Osteoblast (primary cell): Measurements from ENCODE around the gene LRCH3. TPM values are rescaled to one million over a fixed set of nuclear protein-coding genes. Genes with fewer than 3 reads are reported as not detected.
"Not testable (repeated sequence)": the region's sequence is repeated elsewhere in the genome, so short reads cannot be mapped to it uniquely, and the experiment has no call there.

Experiments used
- DNase-seq: peaks from one replicate; pipeline ENCODE4 v3.0.0; 2011; ENCODE audit warnings: low spot score, mixed read lengths; ENCODE audit not compliant: insufficient read length; ENCODE audit errors: missing footprints
- H2AFZ ChIP-seq: 2 replicates; pipeline ENCODE4 v1.6.0; 2011; ENCODE audit warnings: mild to moderate bottlenecking, low read length
- H3K27ac ChIP-seq: 2 replicates; pipeline ENCODE4 v1.5.1; 2011; ENCODE audit warnings: mild to moderate bottlenecking, low read depth, low read length, moderate library complexity
- H3K27me3 ChIP-seq: 2 replicates; pipeline ENCODE4 v1.6.0; 2012; ENCODE audit warnings: mild to moderate bottlenecking, control low read depth, inconsistent platforms, low read length, moderate library complexity; ENCODE audit not compliant: insufficient read depth
- H3K36me3 ChIP-seq: 2 replicates; pipeline ENCODE4 v1.5.1; 2011; ENCODE audit warnings: mild to moderate bottlenecking, low read length, control low read depth, moderate library complexity; ENCODE audit not compliant: insufficient read depth
- H3K4me1 ChIP-seq: 2 replicates; pipeline ENCODE4 v1.5.1; 2011; ENCODE audit warnings: mild to moderate bottlenecking, low read length, control low read depth, moderate library complexity; ENCODE audit not compliant: insufficient read depth
- H3K4me2 ChIP-seq: 2 replicates; pipeline ENCODE4 v1.6.0; 2011; ENCODE audit warnings: mild to moderate bottlenecking, low read length; ENCODE audit not compliant: insufficient read depth
- H3K4me3 ChIP-seq: fragments of 200-600 bp; sonication (generic); 3 replicates; pipeline ENCODE4 v1.5.1; 2012; ENCODE audit warnings: mild to moderate bottlenecking, low read length, inconsistent platforms; ENCODE audit not compliant: insufficient read depth
- H3K79me2 ChIP-seq: 2 replicates; pipeline ENCODE4 v1.6.0; 2012; ENCODE audit warnings: mild to moderate bottlenecking, low read length, control low read depth, inconsistent platforms; ENCODE audit not compliant: insufficient read depth
- H3K9me3 ChIP-seq: 2 replicates; pipeline ENCODE4 v1.5.1; 2011; ENCODE audit warnings: low read depth, low read length, control low read depth
- H4K20me1 ChIP-seq: 2 replicates; pipeline ENCODE4 v1.6.0; 2012; ENCODE audit warnings: mild to moderate bottlenecking, low read length, control low read depth; ENCODE audit not compliant: insufficient read depth
- CTCF ChIP-seq: IDR thresholded peaks from 2 replicates; pipeline ENCODE4 v1.5.1; 2011; ENCODE audit warnings: mild to moderate bottlenecking, low read depth, low read length, moderate library complexity; ENCODE audit errors: extremely low read depth
- total RNA-seq: library from RNA; depleted of rRNA; stranded (reverse); fragments of >200 nt; gene quantifications from 2 replicates; pipeline ENCODE4 v1.2.3, GENCODE V29; 2012

LRCH3 gene
- total RNA-seq, 1 donor: 91.6 TPM

- no peak overlapping the region for H3K27ac ChIP-seq
- H4K20me1 ChIP-seq: no peaks in the 10 kb centered on the region
- H3K79me2 ChIP-seq: peaks cover 2% of the 10 kb centered on the region
- H3K4me2 ChIP-seq: no peak overlapping the region
- no peak for DNase-seq
- H3K27me3 ChIP-seq: no peaks in the 10 kb centered on the region
- no peak overlapping the region for H3K4me3 ChIP-seq
- no peaks in the 10 kb centered on the region for H3K9me3 ChIP-seq
- H3K36me3 ChIP-seq: peaks cover 27% of the 10 kb centered on the region
- H2AFZ ChIP-seq: no peak overlapping the region
- no peak for TF ChIP-seq CTCF
- peaks cover 14% of the 10 kb centered on the region for H3K4me1 ChIP-seq
Measured at GRCh38 chr3:197882586-197882985, 91.5 kb downstream of the LRCH3 start.

- Histone ChIP-seq H3K27ac (no peak overlapping the region), H3K4me1 (peaks cover 5% of the 10 kb centered on the region), H3K79me2 (peaks cover 2% of the 10 kb centered on the region), H3K27me3 (no peaks in the 10 kb centered on the region), H4K20me1 (no peaks in the 10 kb centered on the region), H2AFZ (no peak overlapping the region), H3K4me2 (no peak overlapping the region), H3K9me3 (no peaks in the 10 kb centered on the region), H3K36me3 (peaks cover 27% of the 10 kb centered on the region), H3K4me3 (no peak overlapping the region)
- TF ChIP-seq CTCF: no peak
- no peak for DNase-seq
Measured at GRCh38 chr3:197883541-197883940, 92.5 kb downstream of the LRCH3 start.

GRCh38 chr3:197884330-197884729 lies 93.3 kb downstream of the LRCH3 start:
- not testable (repeated sequence) for H4K20me1 ChIP-seq, H3K4me3 ChIP-seq, H2AFZ ChIP-seq, H3K9me3 ChIP-seq, H3K27ac ChIP-seq, H3K4me1 ChIP-seq, H3K27me3 ChIP-seq, DNase-seq, H3K4me2 ChIP-seq, H3K79me2 ChIP-seq
- H3K36me3 ChIP-seq: peaks cover 27% of the 10 kb centered on the region

GRCh38 chr3:197886052-197886451 lies 95.0 kb downstream of the LRCH3 start:
- H3K4me1 ChIP-seq, H3K9me3 ChIP-seq, H3K27me3 ChIP-seq, H3K4me3 ChIP-seq, H3K27ac ChIP-seq, H4K20me1 ChIP-seq, H3K4me2 ChIP-seq, H2AFZ ChIP-seq, DNase-seq, H3K79me2 ChIP-seq: not testable (repeated sequence)
- peaks cover 23% of the 10 kb centered on the region for H3K36me3 ChIP-seq

GRCh38 chr3:197887430-197888053 lies 96.5 kb downstream of the LRCH3 start:
- H3K27me3 ChIP-seq, H4K20me1 ChIP-seq, H3K79me2 ChIP-seq, H2AFZ ChIP-seq, H3K27ac ChIP-seq, H3K9me3 ChIP-seq, H3K4me2 ChIP-seq, H3K4me1 ChIP-seq, DNase-seq, H3K4me3 ChIP-seq: not testable (repeated sequence)
- peaks cover 15% of the 10 kb centered on the region for H3K36me3 ChIP-seq
